HG03196 (cell line): ENCODE data around the gene LARGE1.
A peak's percentile ranks its signal among the peaks of the same experiment; 100 is the strongest.

Experiments used
- ATAC-seq: cut with Tn5 transposase; IDR thresholded peaks from one replicate; pipeline ENCODE4 v1.9.1; 2021; ENCODE audit not compliant: unreplicated experiment

LARGE1 gene

GRCh38 chr22:33274214-33275072, 645.8 kb downstream of the LARGE1 start:
- ATAC-seq: no peak

- no peak for ATAC-seq
Measured at GRCh38 chr22:33272871-33273270, 647.4 kb downstream of the LARGE1 start.

GRCh38 chr22:33272180-33272579, 648.1 kb downstream of the LARGE1 start:
- peak; percentile 41 for ATAC-seq

GRCh38 chr22:33271390-33272161, 648.7 kb downstream of the LARGE1 start:
- ATAC-seq: peak; percentile 51

DNA sequence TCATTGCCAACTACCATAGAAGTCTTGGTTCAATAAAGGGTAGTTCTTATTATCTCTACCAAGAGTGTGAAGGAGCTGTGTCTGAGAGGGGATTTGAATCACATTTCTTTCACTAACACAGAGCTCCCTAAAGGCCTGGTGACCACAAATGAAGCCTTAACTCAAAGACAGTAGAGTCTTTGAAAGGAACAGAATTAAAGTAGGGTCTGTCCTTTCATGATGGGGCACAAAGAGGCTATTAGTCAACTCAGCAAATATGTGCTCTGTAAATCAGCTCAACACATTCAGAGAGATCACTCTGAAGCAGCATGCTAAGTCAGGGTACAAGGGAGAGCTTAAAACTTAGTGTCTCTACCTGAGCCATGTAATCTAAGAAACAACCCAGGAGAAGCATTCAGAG, 649.7 kb downstream of the LARGE1 start:
- ATAC-seq: no peak

GRCh38 chr22:33261699-33262098, 658.6 kb downstream of the LARGE1 start:
- no peak for ATAC-seq

- ATAC-seq: no peak
Measured at GRCh38 chr22:33260498-33260897, 659.8 kb downstream of the LARGE1 start.

DNA sequence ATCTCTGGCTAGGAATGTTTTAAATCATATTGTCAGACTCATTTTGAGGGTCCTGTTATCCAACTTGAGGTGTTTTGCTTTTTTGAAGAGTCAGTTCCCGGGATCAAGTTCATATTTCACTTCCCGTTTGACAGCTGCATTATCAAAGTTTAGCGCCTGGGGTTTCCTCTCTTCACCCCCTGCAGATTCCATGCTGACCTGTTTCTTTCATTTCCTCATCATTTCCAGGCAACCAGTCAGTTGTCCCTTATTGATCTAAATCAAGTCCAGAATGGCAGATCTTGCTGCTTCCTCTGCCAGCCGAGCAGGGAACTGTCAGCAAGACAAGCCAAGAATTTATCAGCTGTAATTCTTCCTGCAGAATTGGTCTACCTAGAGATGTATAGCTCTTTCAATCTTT, 664.5 kb downstream of the LARGE1 start:
- no peak for ATAC-seq

DNA sequence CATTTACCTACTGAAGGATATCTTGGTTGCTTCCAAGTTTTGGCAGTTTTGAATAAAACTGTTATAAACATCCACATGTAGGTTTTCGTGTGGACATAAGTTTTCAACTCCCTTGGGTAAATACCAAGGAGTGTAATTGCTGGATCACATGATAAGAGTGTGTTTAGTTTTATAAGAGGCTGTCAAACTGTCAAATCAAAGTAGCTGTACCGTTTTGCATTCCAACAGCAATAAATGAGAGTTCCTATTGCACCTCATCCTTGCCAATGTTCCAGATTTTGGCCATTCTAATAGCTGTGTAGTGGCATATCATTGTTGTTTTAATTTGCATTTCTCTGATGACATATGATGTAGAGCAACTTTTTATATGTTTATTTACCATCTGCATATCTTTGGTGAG, 671.3 kb downstream of the LARGE1 start:
- no peak for ATAC-seq

GRCh38 chr22:33247758-33248157, 672.5 kb downstream of the LARGE1 start:
- ATAC-seq: no peak

DNA sequence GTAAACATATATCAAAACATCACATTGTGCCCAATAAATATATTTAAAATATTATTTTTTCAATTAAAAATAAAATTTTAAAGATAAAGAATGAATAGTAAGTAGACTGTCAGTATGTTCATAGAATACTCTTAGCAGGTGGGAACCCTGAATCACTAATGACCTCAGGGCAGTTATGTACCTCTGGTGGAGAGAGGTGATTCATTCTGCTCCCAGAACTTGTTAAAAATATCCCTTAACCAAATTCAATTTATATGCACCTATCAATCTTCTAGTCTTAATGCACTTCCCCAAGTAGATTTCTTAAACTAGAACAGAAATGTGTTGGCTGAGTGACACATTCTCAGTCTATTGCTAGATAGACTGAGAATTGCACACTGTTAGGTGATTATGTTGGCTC, 678.2 kb downstream of the LARGE1 start:
- ATAC-seq: no peak

DNA sequence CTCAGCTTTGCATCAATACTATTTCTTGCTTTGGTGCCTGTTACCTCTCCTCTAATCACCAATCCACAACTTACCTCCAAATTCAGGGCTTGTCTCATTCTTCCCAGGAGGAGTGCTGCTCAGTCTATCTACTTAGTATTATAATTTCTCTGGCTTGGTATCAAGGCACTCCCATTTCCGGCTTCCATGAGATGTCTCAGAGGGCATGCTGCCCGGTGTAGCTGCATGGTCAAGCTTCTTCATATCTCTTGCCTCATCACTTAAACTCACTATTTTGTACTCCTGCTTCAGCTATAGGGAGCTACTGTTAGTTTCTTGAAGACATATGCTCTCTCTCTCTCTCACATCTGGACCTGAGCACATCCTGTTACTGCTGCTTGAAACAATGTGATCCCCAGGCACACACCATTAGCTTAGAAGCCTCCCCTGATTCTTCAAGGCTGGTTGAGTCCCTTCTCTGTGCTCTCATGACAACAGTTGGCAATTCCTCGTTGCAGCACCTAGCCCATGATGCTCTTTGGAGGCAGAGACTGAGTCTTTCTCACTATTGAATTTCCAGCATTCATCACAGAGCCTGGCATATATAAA, 679.3 kb downstream of the LARGE1 start:
- ATAC-seq: no peak

DNA sequence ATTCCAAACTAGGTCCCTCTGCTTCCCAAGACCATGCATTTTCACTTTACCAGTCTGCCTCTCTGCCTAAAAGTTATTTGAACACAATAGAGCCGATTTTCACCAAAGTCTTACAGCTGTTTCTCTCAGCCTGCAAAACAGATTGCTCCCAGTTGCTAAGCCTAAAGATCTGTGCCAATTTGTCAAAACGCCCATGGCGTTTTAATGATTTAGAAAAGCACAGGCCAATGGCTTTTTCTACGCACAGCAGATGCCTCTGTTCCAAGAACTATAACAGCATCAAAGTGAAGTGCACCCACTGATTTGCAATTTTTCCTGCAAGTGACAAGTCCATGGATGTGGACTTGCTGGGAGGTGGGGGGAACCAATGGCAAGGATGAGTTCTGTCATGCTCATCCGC, 688.2 kb downstream of the LARGE1 start:
- no peak for ATAC-seq

- ATAC-seq: no peak
Measured at GRCh38 chr22:33227791-33228190, 692.5 kb downstream of the LARGE1 start.

- no peak for ATAC-seq
Measured at GRCh38 chr22:33224841-33225240, 695.4 kb downstream of the LARGE1 start.
